ENCODE measurements around the gene ROBO1.

GRCh38 chr3:79367066-79367465 lies 400.7 kb downstream of the ROBO1 start:
- TF ChIP-seq CTCF (IDR thresholded peaks at IDR 0.05) (no peak), POLR2A (IDR thresholded peaks at IDR 0.05) (no peak)
